Cardiac muscle cell (in vitro differentiated cells and primary cell): ENCODE measurements around the gene ZDHHC9. TPM values are rescaled to one million over a fixed set of nuclear protein-coding genes. Genes with fewer than 3 reads are reported as not detected.

ENCODE experiments used
- DNase-seq, 2 donors: peaks; one replicate each; pipeline versions ENCODE4 v3.0.0 to v3.0.0-alpha.2; 2010 to 2017; ENCODE audit warnings: low read depth in 1 of 2, low spot score in 1 of 2
- H3K27ac ChIP-seq: fragments of 200-600 bp; sonication (generic); 2 replicates; pipeline ENCODE4 v1.5.1; 2016
- H3K27me3 ChIP-seq: fragments of 200-600 bp; sonication (generic); 2 replicates; pipeline ENCODE4 v1.6.0; 2016; ENCODE audit warnings: control low read depth
- H3K36me3 ChIP-seq: fragments of 200-600 bp; sonication (generic); 2 replicates; pipeline ENCODE4 v1.5.1; 2016; ENCODE audit warnings: control low read depth
- H3K4me1 ChIP-seq: fragments of 200-600 bp; sonication (generic); 2 replicates; pipeline ENCODE4 v1.8.1; 2017; ENCODE audit warnings: low read depth, mild to moderate bottlenecking, mixed run types
- H3K4me3 ChIP-seq: fragments of 200-600 bp; sonication (generic); 2 replicates; pipeline ENCODE4 v1.5.1; 2016; ENCODE audit warnings: mild to moderate bottlenecking
- H3K9me3 ChIP-seq: fragments of 200-600 bp; sonication (generic); 2 replicates; pipeline ENCODE4 v1.5.1; 2017; ENCODE audit warnings: low read depth, mild to moderate bottlenecking, control low read depth
- CTCF ChIP-seq: IDR thresholded peaks from 2 replicates; pipeline ENCODE4 v1.5.1; 2012; ENCODE audit warnings: low read depth, mild to moderate bottlenecking, low read length
- polyA plus RNA-seq: library from polyadenylated mRNA; unstranded; fragments of >200 nt; fragmentation: Nextera tagmentation; extraction: Ambion mirVana; gene quantifications from 2 replicates; pipeline ENCODE4 v1.2.1, GENCODE V29; 2016
- total RNA-seq: library from RNA; depleted of rRNA; stranded (reverse); fragments of >200 nt; gene quantifications from 2 replicates; pipeline ENCODE4 v1.2.3, GENCODE V29; 2016

The ZDHHC9 gene
- total and polyA plus RNA-seq, 2 experiments from 2014 or later: 9.9 to 15.5 TPM

GRCh38 chrX:129824620-129825019 is 19.1 kb downstream of the ZDHHC9 start:
- no peak for TF ChIP-seq CTCF
- H3K4me1 ChIP-seq: no peaks in the 10 kb centered on the region
- no peaks in the 10 kb centered on the region for H3K9me3 ChIP-seq
- H3K4me3 ChIP-seq: no peak overlapping the region
- no peak for DNase-seq
- no peak overlapping the region for H3K27ac ChIP-seq
- no peaks in the 10 kb centered on the region for H3K27me3 ChIP-seq
- H3K36me3 ChIP-seq: no peaks in the 10 kb centered on the region

GRCh38 chrX:129823522-129823921 is 20.2 kb downstream of the ZDHHC9 start:
- no peak overlapping the region for H3K27ac ChIP-seq
- H3K4me3 ChIP-seq: no peak overlapping the region
- H3K9me3 ChIP-seq: no peaks in the 10 kb centered on the region
- H3K4me1 ChIP-seq: no peaks in the 10 kb centered on the region
- no peaks in the 10 kb centered on the region for H3K27me3 ChIP-seq
- no peak for TF ChIP-seq CTCF
- no peak for DNase-seq
- H3K36me3 ChIP-seq: no peaks in the 10 kb centered on the region

GRCh38 chrX:129823115-129823514 is 20.6 kb downstream of the ZDHHC9 start:
- TF ChIP-seq CTCF: peak; percentile 62
- Histone ChIP-seq H3K4me1 (no peaks in the 10 kb centered on the region), H3K9me3 (no peaks in the 10 kb centered on the region), H3K27ac (no peak overlapping the region), H3K36me3 (no peaks in the 10 kb centered on the region), H3K27me3 (no peaks in the 10 kb centered on the region), H3K4me3 (no peak overlapping the region)
- peak; percentile 28 to 65 for DNase-seq

GRCh38 chrX:129818123-129818522 is 25.6 kb downstream of the ZDHHC9 start:
- no peak for DNase-seq
- no peak for TF ChIP-seq CTCF
- Histone ChIP-seq H3K27me3 (no peaks in the 10 kb centered on the region), H3K36me3 (no peaks in the 10 kb centered on the region), H3K9me3 (no peaks in the 10 kb centered on the region), H3K4me1 (no peaks in the 10 kb centered on the region), H3K27ac (no peak overlapping the region), H3K4me3 (no peak overlapping the region)

GRCh38 chrX:129813662-129814368 is 29.9 kb downstream of the ZDHHC9 start:
- DNase-seq: no peak
- Histone ChIP-seq H3K4me1 (no peaks in the 10 kb centered on the region), H3K36me3 (no peaks in the 10 kb centered on the region), H3K27me3 (no peaks in the 10 kb centered on the region), H3K9me3 (no peaks in the 10 kb centered on the region), H3K4me3 (no peak overlapping the region), H3K27ac (no peak overlapping the region)
- no peak for TF ChIP-seq CTCF
